ENCODE results near the gene PREX1.

DNA sequence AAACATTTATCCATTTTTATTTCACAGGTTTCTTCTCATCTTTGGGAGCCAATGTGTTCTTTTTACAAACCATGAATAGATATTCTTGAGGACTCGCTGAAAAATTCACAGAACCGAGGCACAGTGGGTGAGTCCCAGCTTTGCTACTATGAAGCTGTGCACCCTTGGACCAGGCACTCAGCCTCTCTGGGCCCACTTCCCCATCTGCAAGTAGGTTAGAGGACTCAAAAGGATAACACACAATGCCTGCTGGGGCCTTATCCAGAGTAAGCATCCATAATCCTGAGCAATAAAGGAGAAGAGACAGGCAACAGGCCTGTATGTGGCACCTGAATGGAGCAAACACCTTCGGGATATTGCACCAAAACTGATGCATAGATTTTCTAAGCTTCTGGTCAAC, 153.3 kb downstream of the PREX1 start:
- TF ChIP-seq EZH2phosphoT487 (IDR thresholded peaks at IDR 0.05; ENCODE audit: borderline replicate concordance, low read depth) (no peak), TAF1 (IDR thresholded peaks at IDR 0.05; ENCODE audit: borderline replicate concordance, low read depth, low read length) (no peak), FOXJ3 (CRISPR knock-in tag; IDR thresholded peaks at IDR 0.05) (no peak)
- TF ChIP-seq, protein P1, sequence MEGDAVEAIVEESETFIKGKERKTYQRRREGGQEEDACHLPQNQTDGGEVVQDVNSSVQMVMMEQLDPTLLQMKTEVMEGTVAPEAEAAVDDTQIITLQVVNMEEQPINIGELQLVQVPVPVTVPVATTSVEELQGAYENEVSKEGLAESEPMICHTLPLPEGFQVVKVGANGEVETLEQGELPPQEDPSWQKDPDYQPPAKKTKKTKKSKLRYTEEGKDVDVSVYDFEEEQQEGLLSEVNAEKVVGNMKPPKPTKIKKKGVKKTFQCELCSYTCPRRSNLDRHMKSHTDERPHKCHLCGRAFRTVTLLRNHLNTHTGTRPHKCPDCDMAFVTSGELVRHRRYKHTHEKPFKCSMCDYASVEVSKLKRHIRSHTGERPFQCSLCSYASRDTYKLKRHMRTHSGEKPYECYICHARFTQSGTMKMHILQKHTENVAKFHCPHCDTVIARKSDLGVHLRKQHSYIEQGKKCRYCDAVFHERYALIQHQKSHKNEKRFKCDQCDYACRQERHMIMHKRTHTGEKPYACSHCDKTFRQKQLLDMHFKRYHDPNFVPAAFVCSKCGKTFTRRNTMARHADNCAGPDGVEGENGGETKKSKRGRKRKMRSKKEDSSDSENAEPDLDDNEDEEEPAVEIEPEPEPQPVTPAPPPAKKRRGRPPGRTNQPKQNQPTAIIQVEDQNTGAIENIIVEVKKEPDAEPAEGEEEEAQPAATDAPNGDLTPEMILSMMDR (IDR thresholded peaks at IDR 0.05) = no peak
